GM18526 (cell line): ENCODE results near the gene ALPK3.

ENCODE experiments used
- POLR2A ChIP-seq: IDR thresholded peaks from 3 replicates; pipeline ENCODE4 v1.6.1; 2011; ENCODE audit not compliant: insufficient read length; ENCODE audit errors: extremely low read depth

Gene ALPK3

DNA sequence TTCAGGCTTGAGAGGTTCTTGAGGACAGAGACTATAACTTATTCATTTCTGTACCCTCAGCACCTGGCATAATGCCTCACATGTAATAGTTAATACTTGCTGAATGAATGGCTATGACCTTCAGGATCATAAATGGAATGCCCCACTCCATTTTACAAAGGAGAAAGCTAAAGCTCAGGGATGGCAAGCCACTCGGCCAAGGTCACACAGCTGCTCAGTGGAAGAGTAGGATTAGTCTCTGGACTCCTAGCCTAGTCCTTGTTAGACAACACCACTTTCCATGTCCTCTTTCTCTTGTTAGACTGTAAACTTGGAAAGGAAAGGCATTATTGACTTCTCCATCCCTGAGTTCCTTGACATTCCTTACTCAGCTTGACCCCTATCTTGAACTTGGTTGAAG is 3.2 kb upstream of the ALPK3 start:
- TF ChIP-seq POLR2A: no peak

DNA sequence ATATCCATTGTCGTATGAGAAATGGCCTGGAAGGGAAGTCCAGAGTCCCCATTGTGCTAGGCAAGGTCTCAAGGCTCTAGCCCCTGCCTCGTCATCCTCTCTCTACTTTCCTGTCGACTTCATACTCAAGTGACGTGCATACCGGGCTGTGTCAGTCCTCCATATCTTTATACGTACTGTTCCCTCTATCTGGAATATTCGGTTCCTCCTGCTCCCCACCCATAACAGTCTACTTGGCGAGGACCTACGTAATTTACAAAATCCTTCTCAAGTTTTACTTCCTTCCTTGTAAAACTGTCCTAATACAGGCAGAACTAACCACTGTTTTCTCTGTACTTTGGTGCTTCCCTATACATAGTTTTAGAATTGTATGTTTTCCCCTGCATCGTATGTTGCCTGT is 2.2 kb upstream of the ALPK3 start:
- no peak for TF ChIP-seq POLR2A

DNA sequence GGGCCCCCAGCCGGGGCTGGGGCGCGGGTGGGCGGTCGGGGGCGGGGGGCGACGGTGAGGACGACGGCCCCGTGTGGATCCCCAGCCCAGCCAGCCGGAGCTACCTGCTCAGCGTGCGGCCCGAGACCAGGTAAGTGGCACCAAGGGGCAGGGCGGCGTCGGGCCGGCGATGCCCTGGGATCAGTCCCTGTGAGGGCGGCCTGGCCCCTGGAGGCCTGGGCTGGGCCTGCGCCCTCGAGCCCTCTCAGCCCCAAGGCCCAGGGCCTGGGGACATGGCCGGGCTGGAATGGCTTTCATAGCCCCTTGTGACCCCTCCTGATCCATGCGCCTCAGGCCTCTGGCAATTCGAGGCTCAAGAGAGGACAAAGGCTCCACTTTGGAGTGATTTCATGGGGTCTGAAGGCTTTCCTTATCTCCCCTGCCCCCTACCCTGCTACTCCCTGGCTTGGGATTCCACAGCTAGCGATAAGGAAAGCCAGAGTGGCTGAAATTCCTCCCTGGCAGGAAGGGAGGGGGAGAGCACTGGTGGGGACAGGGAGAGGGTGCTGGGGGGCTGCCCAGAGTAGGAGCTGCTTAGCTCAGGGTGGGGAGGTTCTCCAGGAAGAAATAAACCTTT is 418 bp downstream of the ALPK3 start:
- no peak for TF ChIP-seq POLR2A

DNA sequence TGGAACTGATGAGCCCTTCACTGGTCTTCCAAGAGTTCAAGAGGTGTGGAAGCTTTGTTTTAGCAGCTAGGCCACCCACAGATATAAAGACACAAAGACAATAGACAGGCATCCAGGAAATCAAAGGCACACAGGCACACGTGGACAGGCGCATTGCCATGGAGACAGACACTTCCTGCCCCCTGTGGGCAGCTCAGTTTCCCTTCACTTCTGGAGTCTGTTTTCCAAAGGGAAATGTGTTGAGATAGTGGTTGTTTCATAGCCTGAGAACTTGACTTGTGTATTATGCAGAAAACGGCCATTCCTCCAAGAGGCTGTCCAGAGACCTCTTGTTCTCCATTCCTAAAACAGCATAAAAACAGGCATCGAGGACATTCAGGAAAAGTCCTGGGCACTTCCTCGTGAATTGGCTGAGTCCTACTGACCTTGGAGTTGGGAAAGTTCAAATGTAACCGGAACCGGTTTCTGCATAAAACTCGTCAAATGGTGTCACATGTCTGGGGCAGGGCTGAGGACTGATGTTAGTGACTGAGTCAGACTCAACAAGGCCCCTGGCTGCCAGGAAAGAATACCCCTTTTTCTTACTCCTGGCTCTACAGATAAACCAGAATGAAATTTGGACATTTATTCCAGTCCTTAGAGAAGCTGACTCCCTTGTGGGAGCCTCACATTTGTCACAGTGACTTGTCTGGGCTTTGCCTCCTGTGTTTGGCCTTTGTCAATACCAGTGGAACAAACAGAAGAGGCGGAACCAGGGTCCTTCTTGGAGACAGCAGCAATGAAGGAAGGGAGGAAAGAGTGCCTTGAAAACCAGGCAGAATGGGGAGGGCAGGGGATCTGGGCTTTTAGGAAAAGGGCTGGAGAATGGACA is 1.3 kb downstream of the ALPK3 start:
- no peak for TF ChIP-seq POLR2A

DNA sequence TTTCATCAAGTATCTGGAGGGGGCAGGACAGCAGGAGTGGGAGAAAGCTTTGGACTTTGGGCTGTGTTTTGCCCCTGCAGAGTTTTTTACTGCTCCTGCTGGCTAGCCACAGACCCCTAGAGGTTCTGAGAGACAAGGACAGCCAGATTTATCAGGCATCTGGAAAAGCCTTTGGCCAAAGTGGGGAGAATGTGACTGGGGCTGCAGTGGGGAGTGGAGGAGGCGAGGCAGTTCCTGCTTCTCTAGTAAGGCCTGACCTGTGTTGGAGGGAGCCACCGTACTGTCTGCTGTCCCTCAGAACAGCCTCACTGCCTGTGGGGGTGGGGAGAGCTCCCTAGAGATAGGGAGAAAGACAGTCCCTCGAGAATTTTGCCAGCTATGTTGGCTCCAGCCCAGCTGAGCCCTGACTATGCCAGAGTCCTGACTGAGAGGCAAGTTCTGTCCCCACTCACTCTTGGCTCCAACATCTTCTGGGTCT is 2.2 kb downstream of the ALPK3 start:
- no peak for TF ChIP-seq POLR2A

DNA sequence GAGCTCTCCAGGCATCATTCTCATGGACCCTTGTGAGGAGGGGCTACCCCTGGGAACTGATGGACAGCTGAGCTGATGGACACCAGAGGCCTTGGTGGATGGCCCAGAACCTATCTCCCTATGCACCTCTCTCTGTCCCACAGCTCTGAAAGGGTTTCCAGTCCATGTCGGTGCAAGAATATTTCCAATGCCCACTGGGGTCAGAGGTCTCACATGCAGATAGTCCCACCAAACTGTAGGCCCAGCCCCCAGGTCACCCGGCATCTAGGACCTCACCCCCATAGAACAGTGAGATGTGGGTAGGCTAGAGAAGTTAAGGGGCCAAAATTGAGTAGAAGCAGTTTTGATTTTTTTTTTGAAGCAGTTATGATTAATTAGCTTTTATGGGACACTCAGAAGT is 2.6 kb downstream of the ALPK3 start:
- no peak for TF ChIP-seq POLR2A

DNA sequence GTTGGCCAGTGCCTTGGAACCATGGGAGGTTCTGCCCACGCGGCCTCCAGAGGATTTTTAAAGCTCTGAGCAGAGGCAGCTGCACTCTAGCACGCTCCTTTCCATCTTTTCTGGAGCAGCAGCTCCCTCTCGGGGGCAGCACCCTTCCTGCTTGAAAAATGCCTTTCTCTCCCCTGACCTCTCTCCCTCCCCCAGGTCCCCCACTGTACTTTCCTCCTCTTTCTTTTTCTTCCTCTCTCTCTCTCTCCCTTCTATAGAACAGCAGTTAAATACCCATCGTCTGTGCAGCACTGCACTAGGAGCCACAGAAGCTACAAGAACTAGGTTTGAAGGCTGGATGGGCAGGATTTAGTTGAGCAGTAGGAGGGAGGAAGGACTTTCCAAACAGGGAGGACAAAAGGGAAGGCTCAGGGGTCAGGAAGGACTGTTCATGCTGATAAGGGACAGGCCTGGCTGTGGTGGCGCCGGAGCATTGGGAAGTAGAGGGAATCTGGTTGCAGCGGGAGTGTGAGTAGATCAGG is 4.4 kb downstream of the ALPK3 start:
- no peak for TF ChIP-seq POLR2A

DNA sequence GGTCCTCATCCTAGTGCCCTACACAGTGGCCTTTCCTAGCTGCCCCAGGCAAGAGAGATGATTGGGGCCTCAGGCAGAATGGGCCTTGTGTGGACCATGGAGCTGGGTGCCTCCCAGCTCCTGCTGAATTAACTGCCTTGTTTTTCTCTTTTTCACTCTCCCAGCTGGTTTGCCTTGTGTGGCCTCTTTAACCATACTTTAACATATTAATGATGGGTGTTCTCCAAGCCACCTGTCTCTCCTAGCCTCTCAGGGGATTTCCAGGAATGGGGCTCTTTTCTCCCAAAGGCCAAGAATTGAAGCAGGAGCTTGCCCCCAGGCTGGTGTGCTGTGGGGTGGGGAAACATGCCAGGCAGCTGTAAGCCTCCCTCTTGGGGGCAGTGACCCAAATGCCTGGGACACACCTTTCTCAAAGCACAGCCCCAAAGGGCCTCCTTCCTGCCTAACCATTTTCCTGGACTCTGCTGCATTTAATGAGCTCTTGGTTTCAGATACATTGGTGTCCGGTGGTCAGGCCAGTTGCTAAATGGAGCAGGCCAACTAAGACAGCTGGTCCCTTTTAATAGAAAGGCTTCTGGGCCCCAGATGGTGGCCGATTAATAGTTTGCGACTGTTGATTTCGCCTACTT is 5.6 kb downstream of the ALPK3 start:
- no peak for TF ChIP-seq POLR2A

DNA sequence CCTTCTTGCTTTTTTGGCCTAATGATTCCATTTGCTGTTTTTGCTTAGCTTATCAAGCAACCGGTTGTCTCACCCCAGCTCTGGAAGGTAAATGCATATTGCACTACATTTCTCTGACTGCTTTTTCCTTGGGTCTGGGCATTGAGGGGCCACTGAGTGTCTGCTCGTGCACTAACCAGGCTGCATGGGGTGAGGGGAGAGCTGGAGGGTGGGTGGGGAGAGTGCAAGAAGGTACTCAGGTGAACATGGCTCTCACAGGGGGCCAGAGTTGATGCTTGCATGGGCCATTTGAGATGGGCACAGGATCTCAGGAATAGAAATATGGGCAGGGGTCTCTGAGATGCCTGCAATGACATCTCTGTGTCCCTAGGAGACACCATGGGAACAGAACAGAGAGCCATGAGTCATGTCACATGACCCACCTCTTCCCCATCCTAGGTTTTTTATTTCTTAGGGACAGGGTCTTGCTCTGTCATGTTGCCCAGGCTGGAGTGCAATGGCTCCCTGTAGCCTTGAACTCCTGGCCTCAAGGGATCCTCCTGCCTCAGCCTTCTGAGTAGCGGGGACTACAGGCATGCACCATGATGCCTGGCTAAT is 6.2 kb downstream of the ALPK3 start:
- TF ChIP-seq POLR2A: no peak

DNA sequence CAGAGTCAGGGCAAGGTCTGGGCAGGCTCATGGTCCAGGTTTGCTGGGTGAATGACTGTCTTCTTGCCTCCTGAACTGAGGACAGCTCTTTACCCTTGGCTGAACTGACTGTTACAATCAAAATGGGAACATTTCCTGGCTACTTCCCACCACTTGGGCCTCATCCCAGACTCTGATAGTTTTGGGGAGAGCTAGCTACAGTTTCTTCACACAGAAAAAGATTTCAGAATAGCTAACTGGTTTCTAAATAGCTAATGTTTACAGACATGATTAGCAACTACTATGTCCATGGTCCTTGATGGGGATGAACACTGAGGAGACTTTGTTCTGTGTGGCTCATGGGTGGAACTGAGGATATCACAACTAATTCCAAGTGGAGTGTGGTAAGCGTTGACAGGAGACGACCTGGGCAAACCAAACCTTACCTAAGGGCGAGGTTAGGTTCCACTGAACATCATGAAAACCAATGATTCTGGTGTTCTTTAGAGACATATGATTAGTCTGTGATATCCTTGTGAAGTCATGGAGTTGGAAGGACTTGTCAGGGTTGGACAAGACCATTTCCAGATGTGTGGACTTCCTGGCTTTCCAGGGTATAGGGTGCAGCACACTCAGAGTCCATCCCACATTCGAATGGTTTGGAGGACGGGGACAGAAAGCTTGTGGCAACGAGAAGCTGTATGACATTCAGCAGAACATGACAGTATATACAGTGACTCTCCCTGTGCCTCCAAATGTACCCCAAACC is 7.3 kb downstream of the ALPK3 start:
- TF ChIP-seq POLR2A: no peak

DNA sequence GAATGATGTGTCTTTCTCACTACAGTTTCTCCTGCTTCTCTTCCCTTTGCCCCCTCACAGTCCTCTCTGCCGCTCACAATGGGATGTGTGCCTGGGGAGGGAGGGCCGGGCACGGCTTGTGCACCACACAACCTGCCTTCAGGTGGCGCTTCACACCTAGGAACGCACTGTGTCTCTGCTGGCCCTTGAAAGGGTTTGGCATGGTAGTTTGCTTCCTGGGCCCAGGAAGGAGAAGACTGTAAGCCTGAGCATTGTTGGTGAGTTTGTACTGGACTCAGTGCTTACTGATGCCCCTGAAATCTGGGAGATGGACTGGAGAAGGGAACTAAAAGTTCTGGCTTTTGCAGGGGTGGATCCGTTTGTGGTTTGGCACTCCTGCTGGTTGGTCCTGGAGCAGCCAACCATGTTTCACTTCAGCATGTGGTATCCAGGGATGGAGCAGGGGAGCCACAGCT is 9.2 kb downstream of the ALPK3 start:
- TF ChIP-seq POLR2A: no peak

DNA sequence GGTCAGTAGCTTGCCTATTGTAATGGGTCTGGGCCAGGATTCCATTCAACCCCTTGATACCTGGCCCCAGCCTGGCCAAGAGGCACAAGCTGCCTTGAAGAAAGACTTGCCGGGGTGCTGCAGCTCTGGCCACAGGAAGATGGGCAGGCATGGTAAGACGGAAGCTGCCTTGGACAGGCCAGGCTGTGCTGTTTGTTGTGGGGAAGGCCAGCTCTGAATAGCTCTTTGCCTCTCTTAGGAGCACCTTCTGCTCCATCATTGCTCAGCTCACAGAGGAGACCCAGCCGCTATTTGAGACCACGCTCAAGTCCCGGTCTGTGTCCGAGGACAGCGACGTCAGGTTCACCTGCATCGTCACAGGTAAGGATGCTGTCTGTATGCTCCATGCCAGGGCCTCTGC is 10.1 kb downstream of the ALPK3 start:
- TF ChIP-seq POLR2A: no peak

DNA sequence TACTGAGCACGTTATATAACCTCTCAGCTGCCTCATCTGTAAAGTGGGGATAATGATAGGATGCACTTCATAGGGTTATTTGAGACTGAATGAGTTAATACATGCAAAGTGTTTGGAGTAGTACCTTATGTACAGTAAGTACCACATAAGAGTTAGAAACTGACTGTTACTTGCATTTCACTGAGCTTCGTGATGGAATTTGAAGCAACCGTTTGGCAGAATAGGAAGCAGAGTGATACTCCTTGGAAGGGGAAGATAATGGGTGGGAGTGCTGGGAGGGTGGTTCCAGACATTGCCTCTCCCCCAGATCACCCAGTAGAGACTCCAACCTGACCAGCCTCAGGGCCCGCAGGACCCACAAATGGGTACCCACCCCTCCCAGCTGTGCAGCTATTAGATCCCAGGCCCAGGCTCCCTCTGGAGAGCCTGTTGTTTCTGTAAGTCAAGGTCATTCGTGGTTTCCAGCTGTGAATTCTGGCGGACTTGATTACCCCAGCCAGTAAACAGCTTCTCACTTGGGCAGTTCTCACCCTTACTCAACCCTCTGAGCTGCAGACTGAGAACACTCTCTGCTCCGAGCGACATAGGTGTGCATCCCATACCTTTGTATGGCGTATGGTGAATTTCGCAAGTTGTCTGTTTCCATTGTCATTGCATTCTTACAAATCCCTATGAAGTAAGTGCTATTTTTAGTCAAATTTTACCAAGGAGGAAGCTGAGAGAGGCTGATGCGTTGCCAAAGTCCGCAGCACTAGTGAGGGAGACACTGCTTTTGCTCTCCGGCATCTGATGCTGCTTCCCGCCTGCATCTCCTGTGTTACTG is 11.1 kb downstream of the ALPK3 start:
- no peak for TF ChIP-seq POLR2A

DNA sequence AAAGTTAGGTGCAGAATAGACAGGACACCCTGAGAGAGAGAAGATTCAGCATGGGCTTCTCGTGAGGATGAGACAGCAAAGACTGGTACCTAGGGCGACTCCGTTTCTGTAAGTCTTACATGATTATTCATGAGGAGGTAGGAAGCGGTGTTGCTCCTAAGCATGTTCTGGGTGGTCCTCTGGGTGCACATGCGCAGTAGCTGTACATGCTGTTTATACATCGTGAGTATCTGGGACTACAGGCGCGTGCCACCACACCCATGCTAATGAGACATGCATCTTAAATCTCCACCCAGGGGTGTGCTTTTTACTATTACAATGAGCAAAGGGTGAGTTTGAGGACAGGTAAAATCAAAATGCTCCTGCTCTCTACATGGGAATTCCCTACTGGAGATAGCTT is 12.3 kb downstream of the ALPK3 start:
- no peak for TF ChIP-seq POLR2A
